DMS153 (cell line): Measurements from ENCODE around the gene PCDHA1.

ENCODE experiments used
- DNase-seq: peaks from one replicate; lab custom pipeline; 2025; lab: John Stamatoyannopoulos, UW

PCDHA1 gene

DNA sequence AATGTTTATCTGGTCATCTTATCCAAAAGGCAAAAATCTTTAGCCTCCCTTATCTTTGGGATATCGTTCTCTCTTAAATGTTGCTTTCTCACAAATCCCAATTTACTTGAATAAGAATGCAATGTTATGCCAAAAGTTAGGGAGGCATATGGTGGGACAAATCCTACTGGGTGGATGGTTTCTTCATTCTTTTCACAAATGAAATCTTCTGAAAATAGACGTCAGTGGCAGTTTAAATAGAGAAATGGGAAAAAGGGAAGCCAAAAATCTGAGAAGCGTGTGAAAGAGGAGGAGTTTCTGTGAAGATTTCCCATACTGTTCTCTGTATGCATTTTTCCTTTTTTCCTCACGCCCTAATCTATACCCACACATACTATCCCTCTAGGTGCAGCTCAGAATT lies 137.7 kb downstream of the PCDHA1 start:
- no peak for DNase-seq

DNA sequence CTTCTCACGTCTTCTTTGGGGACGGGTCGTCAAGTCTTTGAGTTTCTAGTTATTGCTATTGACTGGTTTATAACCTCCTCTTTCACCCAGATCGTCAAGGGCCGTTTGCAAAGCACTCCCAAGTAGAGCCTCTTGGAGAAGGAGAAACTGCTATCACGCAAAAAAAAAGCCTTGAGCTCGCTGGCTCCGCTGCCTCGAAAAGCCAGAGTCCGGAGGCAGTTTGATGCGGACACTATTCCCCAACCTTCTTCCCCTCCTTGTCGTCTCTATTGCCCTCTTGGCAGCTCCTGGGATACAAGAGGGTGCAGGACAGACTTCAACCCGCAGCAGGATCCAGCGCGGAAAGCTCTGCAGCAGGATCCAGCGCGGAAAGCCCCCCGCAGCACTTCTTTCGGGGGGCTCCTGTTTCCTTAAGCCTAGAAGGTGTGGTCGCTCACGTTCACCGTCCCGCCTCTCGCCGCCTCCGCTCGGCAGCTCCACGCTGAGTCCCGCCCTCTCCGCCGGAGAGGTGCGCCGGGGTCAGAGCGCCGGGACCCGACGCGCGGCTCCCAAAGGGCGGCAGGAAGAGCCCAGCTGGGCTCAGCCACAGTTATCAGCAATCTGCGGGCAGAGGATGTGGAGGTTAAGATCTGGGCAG lies 140.0 kb downstream of the PCDHA1 start, which contains the start of gene PCDHAC1:
PCDHAC1 (plus strand) TSS at position 494 of the 637 bp plus-strand sequence. CDS start 594 bp downstream, outside the sequence.
- DNase-seq, result peak; percentile 33

DNA sequence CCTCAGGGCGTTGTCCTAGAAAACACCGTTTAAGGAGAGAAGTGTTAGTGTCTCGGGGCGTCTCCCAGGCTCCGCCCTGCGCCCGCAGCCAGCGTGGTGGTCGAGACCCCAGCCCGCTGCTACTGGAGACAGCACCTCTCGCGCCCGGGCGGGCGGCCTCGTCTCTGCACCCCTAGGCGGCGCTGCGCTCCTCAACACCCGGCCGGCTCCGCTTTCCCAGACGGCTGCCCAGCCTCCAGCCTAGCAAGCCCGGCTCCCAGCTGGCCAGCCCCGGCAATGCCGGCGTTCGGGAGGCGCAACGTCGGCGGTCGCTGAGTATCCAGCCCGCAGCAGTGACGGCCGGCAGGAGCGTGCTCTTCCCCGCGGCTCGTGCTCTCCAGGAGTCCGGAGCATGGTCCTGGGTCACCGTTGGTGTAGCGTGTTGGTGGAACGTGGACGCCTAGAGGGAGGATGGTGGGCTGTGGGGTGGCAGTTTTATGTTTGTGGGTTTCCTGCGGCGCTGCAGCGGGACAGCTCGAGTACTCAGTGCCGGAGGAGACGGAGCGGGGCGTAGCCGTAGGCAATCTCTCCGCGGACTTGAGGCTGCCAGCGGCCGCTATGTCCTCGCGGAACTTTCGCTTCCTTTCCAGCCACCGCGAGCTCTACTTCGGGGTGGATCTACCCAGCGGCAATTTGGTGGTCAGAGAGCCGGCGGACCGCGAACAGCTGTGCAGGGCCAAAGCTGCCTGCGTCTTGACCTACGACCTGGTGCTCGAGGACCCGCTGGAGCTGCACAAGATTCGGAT lies 140.7 kb downstream of the PCDHA1 start:
- DNase-seq, result peak; percentile 68

DNA sequence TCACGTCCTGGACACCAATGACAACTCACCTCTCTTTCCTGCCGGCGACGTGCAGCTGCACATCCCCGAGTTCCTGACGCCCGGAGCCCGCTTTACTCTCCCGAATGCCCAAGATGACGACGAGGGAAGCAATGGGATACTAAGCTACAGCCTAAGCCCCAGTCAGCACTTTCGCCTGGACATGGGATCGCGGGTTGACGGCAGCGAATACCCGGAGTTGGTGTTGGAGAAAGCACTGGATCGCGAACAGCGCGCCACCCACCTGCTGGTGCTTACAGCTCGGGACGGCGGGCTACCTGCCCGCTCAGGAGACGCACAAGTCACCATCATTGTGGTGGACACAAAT lies 141.3 kb downstream of the PCDHA1 start:
- DNase-seq, result no peak

DNA sequence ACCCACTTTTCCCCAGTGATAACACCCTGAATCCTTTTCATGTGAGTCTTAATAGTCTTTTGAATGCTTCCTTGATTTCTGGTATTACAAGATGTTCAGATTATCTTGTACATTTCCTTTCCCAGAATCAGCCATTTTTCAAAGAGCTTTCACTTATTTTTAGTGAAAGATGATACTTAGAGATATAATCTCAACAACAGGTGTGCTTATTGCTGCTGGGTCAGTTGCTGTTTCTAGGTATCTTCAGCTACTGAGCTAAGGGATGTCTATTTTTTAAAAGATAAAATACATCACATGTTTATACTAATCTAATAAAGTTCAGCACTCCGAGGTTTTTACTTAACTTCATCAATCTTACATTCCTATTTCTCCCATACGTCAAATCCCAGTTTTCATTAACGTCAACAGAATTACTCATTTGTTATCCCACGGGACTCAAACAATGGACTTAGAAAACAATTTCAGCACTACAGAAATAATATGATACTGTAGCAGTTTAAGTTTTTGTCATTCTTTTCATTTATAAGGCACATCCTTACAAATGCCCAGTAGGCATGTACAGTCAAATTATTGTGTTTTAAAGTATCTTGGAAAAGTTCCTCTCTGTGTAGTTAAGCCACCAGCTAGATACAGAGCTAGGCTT lies 149.1 kb downstream of the PCDHA1 start:
- no peak for DNase-seq

DNA sequence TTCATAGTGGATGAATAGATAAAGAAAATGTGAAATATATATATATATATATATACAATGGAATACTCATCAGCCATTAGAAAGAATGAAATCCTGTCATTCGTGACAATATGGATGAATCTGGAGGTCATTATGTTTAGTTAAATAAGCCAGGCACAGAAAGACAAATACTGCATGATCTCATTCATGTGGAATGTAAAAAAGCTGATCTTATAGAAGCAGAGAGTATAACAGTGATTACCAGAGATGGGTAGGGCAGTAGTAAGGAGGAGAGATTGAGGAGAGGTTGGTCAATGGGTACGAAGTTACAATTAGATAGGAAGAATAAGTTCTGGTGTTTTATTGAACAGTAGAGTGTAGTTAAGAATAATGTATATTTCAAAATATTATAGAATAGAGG lies 160.6 kb downstream of the PCDHA1 start:
- no peak for DNase-seq

DNA sequence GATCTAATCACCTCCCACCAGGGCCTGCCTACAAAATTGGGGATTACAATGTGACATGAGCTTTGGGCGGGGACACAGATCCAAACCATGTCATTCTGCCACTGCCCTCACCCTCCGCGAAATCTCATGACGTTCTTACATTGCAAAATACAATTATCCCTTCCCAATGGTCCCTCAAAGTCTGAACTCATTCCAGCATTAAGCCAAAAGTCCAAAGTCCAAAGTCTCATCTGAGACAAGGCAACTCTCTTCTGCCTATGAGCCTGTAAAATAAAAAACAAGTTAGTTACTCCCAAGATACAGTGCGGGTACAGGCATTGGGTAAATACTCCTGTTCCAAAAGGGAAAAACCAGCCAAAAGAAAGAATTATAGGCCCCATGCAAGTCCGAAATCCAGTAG lies 165.7 kb downstream of the PCDHA1 start:
- no peak for DNase-seq

DNA sequence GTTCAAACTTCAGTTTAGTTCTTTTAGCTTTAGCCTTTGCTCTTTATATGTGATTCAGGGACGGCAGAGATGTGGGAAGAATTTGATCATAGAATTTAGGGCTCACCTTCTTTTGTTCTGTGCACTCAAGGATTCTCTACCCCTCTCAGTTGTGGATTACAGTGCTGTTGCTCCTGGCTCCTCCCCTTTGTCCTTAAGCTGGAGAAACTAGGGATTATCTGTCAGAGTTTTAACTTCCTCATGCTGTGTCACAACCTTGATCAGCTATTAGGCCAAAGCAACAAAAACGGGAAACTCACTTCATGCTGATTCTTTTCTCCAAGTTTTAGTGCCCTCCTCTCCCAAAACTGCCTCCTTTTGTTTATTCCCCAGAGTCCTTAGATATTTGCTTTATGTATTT lies 167.3 kb downstream of the PCDHA1 start:
- DNase-seq, result no peak

DNA sequence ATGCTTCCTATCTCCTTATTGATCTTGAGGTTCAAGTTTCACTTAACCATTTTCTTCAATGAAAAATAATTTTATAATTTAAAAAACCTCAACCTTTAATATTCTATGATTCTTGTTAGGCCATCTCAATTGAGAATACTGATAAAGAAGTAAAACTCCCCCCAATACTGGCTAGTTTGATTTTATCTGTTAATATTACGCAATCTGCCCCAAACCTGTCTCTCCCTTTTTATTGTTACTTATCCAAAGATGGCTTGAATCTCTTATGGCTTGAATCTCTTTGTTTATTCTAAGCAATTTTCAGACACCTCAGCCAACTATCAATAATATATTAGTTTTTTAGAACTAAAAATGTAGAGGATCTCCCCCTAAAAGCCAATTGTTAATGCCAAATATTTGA lies 176.2 kb downstream of the PCDHA1 start:
- no peak for DNase-seq

DNA sequence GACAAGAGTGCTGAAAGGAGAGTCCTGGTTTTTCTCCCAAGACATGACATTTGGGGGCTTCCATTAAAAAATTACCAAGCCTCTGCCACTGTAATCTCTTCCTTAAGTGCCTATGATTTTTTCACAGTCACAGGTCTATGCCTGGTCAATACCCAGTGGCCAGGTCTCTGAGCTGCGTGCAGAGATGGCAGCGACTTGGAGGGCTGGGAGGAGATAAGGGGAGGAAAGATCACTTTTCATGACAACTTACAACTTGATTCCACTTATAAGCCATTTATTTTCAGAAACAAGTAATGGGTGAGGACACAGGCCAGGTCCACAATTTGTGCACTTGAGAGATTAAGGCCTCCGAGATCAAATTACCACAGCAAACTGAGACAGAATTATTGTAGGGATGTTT lies 178.4 kb downstream of the PCDHA1 start:
- DNase-seq, result no peak

DNA sequence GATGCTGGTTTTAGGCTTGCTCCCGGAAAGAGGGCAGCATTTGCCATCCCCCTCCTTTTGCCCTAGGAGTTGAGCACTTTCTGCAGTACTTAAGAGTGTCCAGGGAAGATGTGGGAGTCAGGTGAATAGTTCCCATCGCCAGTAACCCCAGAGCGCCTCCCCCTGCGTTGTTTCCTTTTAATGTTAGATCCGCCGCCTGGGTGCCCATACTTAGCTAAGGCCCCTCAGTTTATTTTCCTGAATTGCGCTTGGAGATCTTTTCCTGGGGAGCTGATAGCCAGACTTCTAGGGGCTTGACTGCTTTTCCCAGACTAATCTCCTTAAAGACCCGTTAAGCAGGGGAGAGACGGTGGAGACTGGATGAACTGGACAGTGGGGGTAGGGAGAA lies 180.0 kb downstream of the PCDHA1 start:
- DNase-seq, result no peak

DNA sequence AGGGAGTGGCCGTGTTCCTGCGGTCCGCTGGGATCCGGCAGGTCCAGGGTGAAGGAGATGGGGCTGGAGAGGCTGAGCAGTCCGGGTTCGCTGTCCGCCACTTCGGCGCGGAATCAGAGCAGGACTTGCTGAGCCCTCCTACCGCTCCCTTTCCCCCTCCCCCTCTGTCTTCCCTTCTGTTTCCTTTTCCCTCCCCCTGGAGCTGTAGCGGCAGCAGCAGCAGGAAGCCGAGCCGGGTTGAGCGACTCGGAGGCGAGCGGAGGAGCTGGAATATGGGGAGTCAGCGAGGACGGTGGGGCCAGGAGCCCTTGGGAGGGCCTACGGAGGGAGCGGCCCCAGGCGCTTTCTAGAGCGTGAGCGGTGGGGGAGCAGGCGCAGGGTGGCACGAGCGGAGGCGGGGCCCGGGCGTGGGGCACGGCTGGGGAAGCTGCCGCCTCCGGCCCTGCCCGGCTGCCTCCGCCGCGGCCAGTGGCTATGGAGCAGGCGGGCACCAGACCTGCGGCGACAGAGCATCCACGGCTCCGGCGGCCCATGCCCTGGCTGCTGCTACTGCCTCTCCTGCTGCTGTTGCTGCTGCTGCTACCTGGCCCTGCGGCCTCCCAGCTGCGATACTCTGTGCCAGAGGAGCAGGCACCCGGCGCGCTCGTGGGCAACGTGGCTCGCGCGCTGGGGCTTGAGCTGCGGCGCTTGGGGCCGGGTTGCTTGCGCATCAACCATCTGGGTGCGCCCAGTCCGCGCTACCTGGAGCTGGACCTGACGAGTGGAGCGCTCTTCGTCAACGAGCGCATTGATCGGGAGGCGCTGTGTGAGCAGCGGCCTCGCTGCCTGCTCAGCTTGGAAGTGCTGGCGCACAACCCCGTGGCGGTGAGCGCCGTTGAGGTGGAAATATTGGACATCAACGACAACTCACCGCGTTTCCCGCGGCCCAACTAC lies 180.6 kb downstream of the PCDHA1 start, which contains the start of gene PCDHAC2:
PCDHAC2 (plus strand) TSS at position 184 of the 933 bp plus-strand sequence; CDS start at position 475, 291 bp downstream.
- peak; percentile 44 for DNase-seq

DNA sequence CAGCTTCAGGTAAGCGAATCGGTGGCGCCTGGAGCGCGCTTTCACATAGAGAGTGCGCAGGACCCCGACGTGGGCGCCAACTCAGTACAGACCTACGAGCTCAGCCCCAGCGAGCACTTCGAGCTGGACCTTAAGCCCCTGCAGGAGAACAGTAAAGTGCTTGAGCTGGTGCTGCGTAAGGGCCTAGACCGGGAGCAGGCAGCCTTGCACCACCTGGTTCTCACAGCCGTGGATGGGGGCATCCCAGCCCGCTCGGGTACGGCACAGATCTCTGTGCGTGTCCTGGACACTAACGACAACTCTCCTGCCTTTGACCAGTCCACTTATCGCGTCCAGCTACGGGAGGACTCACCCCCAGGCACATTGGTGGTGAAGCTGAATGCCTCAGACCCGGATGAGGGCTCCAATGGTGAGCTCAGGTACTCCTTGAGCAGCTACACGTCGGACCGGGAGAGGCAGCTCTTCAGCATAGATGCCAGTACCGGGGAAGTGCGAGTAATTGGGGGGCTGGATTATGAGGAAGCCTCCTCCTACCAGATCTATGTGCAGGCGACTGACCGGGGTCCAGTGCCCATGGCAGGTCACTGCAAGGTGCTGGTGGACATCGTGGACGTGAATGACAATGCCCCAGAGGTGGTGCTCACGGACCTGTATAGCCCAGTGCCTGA lies 181.4 kb downstream of the PCDHA1 start:
- DNase-seq, result no peak

DNA sequence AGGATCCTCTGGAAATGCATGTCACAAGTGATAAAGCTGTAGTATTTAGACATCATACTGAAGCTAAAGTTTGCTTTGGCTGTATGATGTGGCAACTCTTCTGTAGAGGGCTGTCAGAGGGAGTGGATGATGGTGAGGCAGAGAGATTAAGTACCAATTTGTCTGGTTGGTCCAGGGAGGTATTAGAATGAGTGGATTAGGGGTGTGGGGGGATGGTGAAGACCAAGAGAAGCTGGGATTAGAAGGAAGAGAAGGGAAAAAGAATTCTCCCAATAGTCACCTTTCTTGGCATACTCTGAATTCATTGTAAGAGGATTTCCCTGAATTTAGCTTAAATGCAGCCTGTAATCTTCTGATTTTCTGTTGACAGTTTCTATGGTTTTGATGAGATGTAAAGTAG lies 183.9 kb downstream of the PCDHA1 start:
- DNase-seq, result no peak

DNA sequence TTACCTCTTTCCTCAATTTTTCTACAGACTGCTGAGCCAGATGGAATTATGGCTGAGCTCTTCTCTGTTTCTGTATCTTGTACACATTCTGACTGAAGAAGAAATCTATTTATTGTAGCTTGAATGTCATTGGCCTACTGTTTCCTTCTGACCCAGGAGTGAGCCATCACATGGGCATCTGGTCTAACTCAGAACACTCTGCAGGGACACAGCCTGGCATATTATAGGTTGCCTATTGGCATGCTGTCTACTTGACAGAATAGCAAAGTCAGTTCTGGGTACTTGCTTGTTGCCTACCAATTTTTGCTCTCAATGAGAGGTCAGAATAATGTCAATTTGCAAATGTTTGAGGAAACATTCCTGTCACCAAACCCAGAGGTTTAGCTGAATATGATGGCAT lies 187.6 kb downstream of the PCDHA1 start:
- no peak for DNase-seq

DNA sequence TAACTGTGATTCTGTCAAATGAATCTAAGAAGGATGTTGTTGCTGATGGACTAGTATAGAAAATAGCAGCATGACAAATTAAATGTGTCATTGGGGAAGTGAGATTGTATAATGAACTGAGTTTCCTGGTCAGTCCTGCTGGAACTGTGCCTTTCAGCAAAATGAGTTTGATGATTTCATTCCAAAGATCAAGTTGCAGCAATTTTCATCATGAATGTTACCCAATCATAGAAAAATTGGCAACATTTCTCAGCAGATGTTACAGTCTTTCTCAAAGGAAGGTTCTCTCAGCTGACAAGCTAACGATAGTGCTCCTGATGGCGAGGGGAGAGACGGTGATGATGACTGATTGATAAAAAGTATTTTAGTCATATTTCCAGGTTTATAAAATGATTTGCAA lies 191.1 kb downstream of the PCDHA1 start:
- DNase-seq, result no peak

DNA sequence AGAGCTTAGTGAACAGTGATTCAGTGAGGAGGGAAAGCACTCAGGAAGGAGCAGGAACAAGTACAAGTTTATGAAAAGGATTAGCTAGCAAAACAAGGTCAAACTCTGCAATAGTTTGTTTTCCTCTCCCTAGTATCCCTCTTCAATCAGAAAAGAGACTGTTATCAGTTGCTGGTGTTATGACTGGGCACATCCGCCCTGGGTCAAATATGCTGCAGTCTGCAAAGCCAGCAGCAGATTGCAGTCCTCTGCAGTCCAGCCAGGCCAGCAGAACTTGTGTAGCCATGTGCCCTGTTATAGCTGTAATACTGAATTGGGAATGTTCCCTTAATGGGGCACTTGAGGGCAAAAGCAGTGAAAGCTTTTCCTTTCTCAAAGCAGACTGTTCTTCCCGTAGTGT lies 192.3 kb downstream of the PCDHA1 start:
- DNase-seq, result no peak

DNA sequence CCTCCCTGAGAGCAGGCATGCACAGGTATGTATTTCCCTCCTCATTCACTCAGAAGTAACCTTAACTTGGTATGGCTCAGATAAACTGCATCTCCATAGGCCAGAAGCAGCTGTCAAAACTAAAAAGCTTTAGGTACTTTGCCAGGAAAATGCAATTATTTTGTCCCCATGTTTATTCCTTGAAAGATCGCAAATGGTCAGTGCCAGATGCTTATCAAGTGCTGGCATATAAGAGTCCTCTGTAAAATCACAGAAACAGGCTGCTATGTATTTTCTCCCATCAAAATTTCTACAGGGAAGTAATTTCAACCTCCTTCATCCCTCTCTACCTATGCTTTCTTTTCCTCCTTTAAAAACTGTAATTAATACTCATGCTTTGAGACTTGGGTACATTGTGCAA lies 193.0 kb downstream of the PCDHA1 start:
- no peak for DNase-seq

DNA sequence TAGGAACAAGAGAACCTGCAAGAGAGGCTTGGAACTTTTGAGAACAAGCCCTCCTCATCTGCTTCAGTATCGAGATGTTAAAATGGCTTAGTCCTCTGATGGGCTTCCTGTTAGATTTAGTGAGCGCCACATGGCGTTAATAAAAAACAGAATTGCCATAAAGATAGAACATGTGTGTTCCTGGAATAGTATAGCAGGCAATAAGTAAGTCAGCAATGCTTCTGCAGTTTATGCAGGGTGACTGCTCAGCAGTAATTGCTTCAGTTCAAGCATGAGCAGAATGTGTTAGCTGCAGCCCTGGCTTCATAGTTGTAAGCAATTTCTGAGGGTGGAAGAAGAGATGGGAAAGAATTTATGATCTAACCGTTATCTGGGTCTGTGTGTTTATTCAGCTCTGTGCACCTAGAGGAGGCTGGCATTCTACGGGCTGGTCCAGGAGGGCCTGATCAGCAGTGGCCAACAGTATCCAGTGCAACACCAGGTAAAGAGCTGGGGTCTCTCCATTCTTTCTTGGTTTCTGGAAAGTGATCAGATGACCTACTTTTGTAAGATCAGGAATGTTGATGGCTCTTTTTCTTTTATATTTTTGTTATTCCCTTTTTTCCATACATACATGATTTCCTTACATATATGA lies 196.3 kb downstream of the PCDHA1 start:
- DNase-seq, result no peak

DNA sequence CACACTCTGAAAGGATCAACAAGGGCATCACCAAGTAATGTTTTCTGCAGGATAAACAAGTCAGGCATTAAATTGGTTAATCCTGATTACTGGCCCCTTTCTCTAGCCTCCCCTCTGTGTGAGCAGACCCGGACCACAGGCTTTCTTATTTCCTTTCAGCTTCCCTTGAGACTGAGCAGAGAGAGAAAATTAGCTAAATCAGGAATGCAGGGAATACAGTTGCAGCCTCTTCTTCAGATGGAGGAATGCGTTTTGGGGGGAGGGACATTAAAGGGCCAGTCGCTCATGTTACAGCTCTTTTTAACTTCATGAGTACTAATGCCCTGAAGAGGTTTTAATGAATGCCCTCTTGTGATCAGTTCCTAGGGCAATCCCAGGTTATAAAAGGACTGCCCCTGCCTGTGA lies 200.2 kb downstream of the PCDHA1 start:
- no peak for DNase-seq

DNA sequence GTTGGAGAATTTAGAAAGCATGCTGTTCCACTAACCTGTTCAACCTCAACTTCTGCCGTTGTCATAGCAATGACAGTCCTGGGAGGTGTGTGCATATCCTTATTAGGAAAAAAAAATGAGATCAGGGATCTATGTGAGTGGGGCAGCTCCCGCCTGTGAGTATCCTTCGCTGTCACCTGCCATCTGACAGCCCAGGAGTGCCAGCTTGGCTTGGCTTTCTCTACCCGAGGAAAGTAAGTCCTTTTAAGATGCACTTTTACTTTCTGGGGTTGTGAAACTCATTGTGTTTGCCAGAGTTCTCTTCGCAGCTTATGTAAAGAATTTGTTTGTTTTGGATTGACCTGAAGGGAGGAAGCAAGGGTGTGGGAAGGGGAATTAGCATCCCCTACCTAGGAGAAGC lies 202.2 kb downstream of the PCDHA1 start:
- DNase-seq, result no peak
